ENCODE results near the gene OCA2.
A peak's percentile ranks its signal among the peaks of the same experiment; 100 is the strongest.

OCA2 gene

GRCh38 chr15:27855137-27855536, 244.0 kb downstream of the OCA2 start:
- H3K4me3 ChIP-seq (ENCODE audit: low read depth, low read length), result no peak overlapping the region
- no peak overlapping the region for H2BK5ac ChIP-seq (ENCODE audit: low read depth, low read length, poor library complexity)
- no peak overlapping the region for H3K18ac ChIP-seq (ENCODE audit: low read length)
- H3K79me1 ChIP-seq (ENCODE audit: low read length), result no peaks in the 10 kb centered on the region
- H3K9ac ChIP-seq (ENCODE audit: low read length), result no peak overlapping the region
- H3K23ac ChIP-seq (ENCODE audit: low read length), result no peak overlapping the region
- H3K4me2 ChIP-seq (ENCODE audit: low read length), result no peak overlapping the region
- no peak overlapping the region for H4K8ac ChIP-seq (ENCODE audit: low read depth, low read length)
- no peak for DNase-seq
- H3K36me3 ChIP-seq (ENCODE audit: control insufficient read depth in 1 of 2, insufficient read depth in 2 of 2, low read length in 2 of 2), result no peaks in the 10 kb centered on the region
- H4K12ac ChIP-seq (ENCODE audit: low read depth, low read length), result no peak overlapping the region
- no peak overlapping the region for H2BK120ac ChIP-seq (ENCODE audit: insufficient read depth, low read length, poor library complexity)
- no peaks in the 10 kb centered on the region for H3K27me3 ChIP-seq (ENCODE audit: insufficient read depth, low read length)
- H3K4me1 ChIP-seq (ENCODE audit: control insufficient read depth in 1 of 2, insufficient read depth in 2 of 2, low read length in 2 of 2), result no peaks in the 10 kb centered on the region
- H3K4ac ChIP-seq (ENCODE audit: low read depth, low read length), result no peak overlapping the region
- peaks cover 7% of the 10 kb centered on the region for H3K9me3 ChIP-seq (ENCODE audit: insufficient read depth, low read depth, low read length)
- no peak overlapping the region for H3K14ac ChIP-seq (ENCODE audit: low read length)
- WGBS (ENCODE audit: extremely low coverage, insufficient coverage, insufficient read length), result no CpG with 5 or more reads among the region's 4 CpGs
- no peak overlapping the region for H4K91ac ChIP-seq (ENCODE audit: low read depth, low read length)
- H3K27ac ChIP-seq (ENCODE audit: low read depth, low read length), result no peak overlapping the region
- H2AFZ ChIP-seq (ENCODE audit: insufficient read depth, low read length, poor library complexity), result no peak overlapping the region
- H2AK5ac ChIP-seq (ENCODE audit: low read length), result no peak overlapping the region
- no peak overlapping the region for H2BK12ac ChIP-seq (ENCODE audit: low read length)
- H3K79me2 ChIP-seq (ENCODE audit: control insufficient read depth, insufficient read depth, low read length, poor library complexity), result no peaks in the 10 kb centered on the region

GRCh38 chr15:27854601-27855000, 244.5 kb downstream of the OCA2 start:
- H3K36me3 ChIP-seq (ENCODE audit: control insufficient read depth in 1 of 2, insufficient read depth in 2 of 2, low read length in 2 of 2), result no peaks in the 10 kb centered on the region
- no peak overlapping the region for H2AFZ ChIP-seq (ENCODE audit: insufficient read depth, low read length, poor library complexity)
- peaks cover 7% of the 10 kb centered on the region for H3K9me3 ChIP-seq (ENCODE audit: insufficient read depth, low read depth, low read length)
- no peak overlapping the region for H3K4me3 ChIP-seq (ENCODE audit: low read depth, low read length)
- no peak overlapping the region for H3K23ac ChIP-seq (ENCODE audit: low read length)
- no peak overlapping the region for H4K8ac ChIP-seq (ENCODE audit: low read depth, low read length)
- no peak overlapping the region for H2BK5ac ChIP-seq (ENCODE audit: low read depth, low read length, poor library complexity)
- WGBS (ENCODE audit: extremely low coverage, insufficient coverage, insufficient read length), result no CpG with 5 or more reads among the region's 10 CpGs
- H3K4me1 ChIP-seq (ENCODE audit: control insufficient read depth in 1 of 2, insufficient read depth in 2 of 2, low read length in 2 of 2), result no peaks in the 10 kb centered on the region
- no peak overlapping the region for H2AK5ac ChIP-seq (ENCODE audit: low read length)
- H2BK120ac ChIP-seq (ENCODE audit: insufficient read depth, low read length, poor library complexity), result no peak overlapping the region
- no peak overlapping the region for H3K4me2 ChIP-seq (ENCODE audit: low read length)
- H3K9ac ChIP-seq (ENCODE audit: low read length), result peak overlapping the region; percentile 5
- H3K27ac ChIP-seq (ENCODE audit: low read depth, low read length), result no peak overlapping the region
- H3K14ac ChIP-seq (ENCODE audit: low read length), result no peak overlapping the region
- H4K91ac ChIP-seq (ENCODE audit: low read depth, low read length), result no peak overlapping the region
- H4K12ac ChIP-seq (ENCODE audit: low read depth, low read length), result no peak overlapping the region
- no peak overlapping the region for H3K18ac ChIP-seq (ENCODE audit: low read length)
- no peak for DNase-seq
- H3K79me2 ChIP-seq (ENCODE audit: control insufficient read depth, insufficient read depth, low read length, poor library complexity), result no peaks in the 10 kb centered on the region
- no peaks in the 10 kb centered on the region for H3K27me3 ChIP-seq (ENCODE audit: insufficient read depth, low read length)
- no peak overlapping the region for H3K4ac ChIP-seq (ENCODE audit: low read depth, low read length)
- no peaks in the 10 kb centered on the region for H3K79me1 ChIP-seq (ENCODE audit: low read length)
- H2BK12ac ChIP-seq (ENCODE audit: low read length), result no peak overlapping the region

- H2AFZ ChIP-seq (ENCODE audit: insufficient read depth, low read length, poor library complexity), result no peak overlapping the region
- H4K91ac ChIP-seq (ENCODE audit: low read depth, low read length), result no peak overlapping the region
- H4K12ac ChIP-seq (ENCODE audit: low read depth, low read length), result no peak overlapping the region
- H3K4me2 ChIP-seq (ENCODE audit: low read length), result no peak overlapping the region
- no peak overlapping the region for H2AK5ac ChIP-seq (ENCODE audit: low read length)
- H3K36me3 ChIP-seq (ENCODE audit: control insufficient read depth in 1 of 2, insufficient read depth in 2 of 2, low read length in 2 of 2), result no peaks in the 10 kb centered on the region
- no peak overlapping the region for H3K4ac ChIP-seq (ENCODE audit: low read depth, low read length)
- H3K79me1 ChIP-seq (ENCODE audit: low read length), result no peaks in the 10 kb centered on the region
- H3K79me2 ChIP-seq (ENCODE audit: control insufficient read depth, insufficient read depth, low read length, poor library complexity), result no peaks in the 10 kb centered on the region
- no peaks in the 10 kb centered on the region for H3K4me1 ChIP-seq (ENCODE audit: control insufficient read depth in 1 of 2, insufficient read depth in 2 of 2, low read length in 2 of 2)
- H3K27ac ChIP-seq (ENCODE audit: low read depth, low read length), result no peak overlapping the region
- no peak overlapping the region for H2BK12ac ChIP-seq (ENCODE audit: low read length)
- H3K9me3 ChIP-seq (ENCODE audit: insufficient read depth, low read depth, low read length), result peaks cover 11% of the 10 kb centered on the region
- H4K8ac ChIP-seq (ENCODE audit: low read depth, low read length), result no peak overlapping the region
- no peak overlapping the region for H3K9ac ChIP-seq (ENCODE audit: low read length)
- H3K4me3 ChIP-seq (ENCODE audit: low read depth, low read length), result no peak overlapping the region
- H3K14ac ChIP-seq (ENCODE audit: low read length), result no peak overlapping the region
- no peak overlapping the region for H3K18ac ChIP-seq (ENCODE audit: low read length)
- H2BK5ac ChIP-seq (ENCODE audit: low read depth, low read length, poor library complexity), result no peak overlapping the region
- H3K27me3 ChIP-seq (ENCODE audit: insufficient read depth, low read length), result no peaks in the 10 kb centered on the region
- H3K23ac ChIP-seq (ENCODE audit: low read length), result no peak overlapping the region
- no peak overlapping the region for H2BK120ac ChIP-seq (ENCODE audit: insufficient read depth, low read length, poor library complexity)
- WGBS (ENCODE audit: extremely low coverage, insufficient coverage, insufficient read length), result no CpG with 5 or more reads among the region's 15 CpGs
- DNase-seq, result no peak
Observed at GRCh38 chr15:27853624-27854455, 245.3 kb downstream of the OCA2 start.

- DNase-seq, result no peak
- Histone ChIP-seq H3K36me3 (ENCODE audit: control insufficient read depth in 1 of 2, insufficient read depth in 2 of 2, low read length in 2 of 2) (no peaks in the 10 kb centered on the region), H2BK12ac (ENCODE audit: low read length) (no peak overlapping the region), H3K14ac (ENCODE audit: low read length) (no peak overlapping the region), H3K4me1 (ENCODE audit: control insufficient read depth in 1 of 2, insufficient read depth in 2 of 2, low read length in 2 of 2) (no peaks in the 10 kb centered on the region), H2AK5ac (ENCODE audit: low read length) (no peak overlapping the region), H3K79me1 (ENCODE audit: low read length) (no peaks in the 10 kb centered on the region), H3K27ac (ENCODE audit: low read depth, low read length) (no peak overlapping the region), H2AFZ (ENCODE audit: insufficient read depth, low read length, poor library complexity) (no peak overlapping the region), H3K79me2 (ENCODE audit: control insufficient read depth, insufficient read depth, low read length, poor library complexity) (no peaks in the 10 kb centered on the region), H3K9me3 (ENCODE audit: insufficient read depth, low read depth, low read length) (peaks cover 16% of the 10 kb centered on the region), H3K4ac (ENCODE audit: low read depth, low read length) (no peak overlapping the region), H2BK5ac (ENCODE audit: low read depth, low read length, poor library complexity) (no peak overlapping the region), H4K12ac (ENCODE audit: low read depth, low read length) (no peak overlapping the region), H3K27me3 (ENCODE audit: insufficient read depth, low read length) (no peaks in the 10 kb centered on the region), H3K4me3 (ENCODE audit: low read depth, low read length) (no peak overlapping the region), H3K9ac (ENCODE audit: low read length) (no peak overlapping the region), H2BK120ac (ENCODE audit: insufficient read depth, low read length, poor library complexity) (no peak overlapping the region), H4K91ac (ENCODE audit: low read depth, low read length) (no peak overlapping the region), H3K4me2 (ENCODE audit: low read length) (no peak overlapping the region), H4K8ac (ENCODE audit: low read depth, low read length) (no peak overlapping the region), H3K18ac (ENCODE audit: low read length) (no peak overlapping the region), H3K23ac (ENCODE audit: low read length) (no peak overlapping the region)
- WGBS (ENCODE audit: extremely low coverage, insufficient coverage, insufficient read length), result no CpG with 5 or more reads among the region's 4 CpGs
Observed at GRCh38 chr15:27851858-27852210, 247.3 kb downstream of the OCA2 start.

All from trophoblast cell (in vitro differentiated cells and primary cell).